ENCODE data around the gene COL13A1.

- no peak for TF ChIP-seq CTCF (IDR thresholded peaks at IDR 0.05)
- no peak for TF ChIP-seq POLR2A (IDR thresholded peaks at IDR 0.05)
Observed at GRCh38 chr10:69919250-69919649, 117.5 kb downstream of the COL13A1 start.
